GM12878 (cell line): ENCODE data around the gene TNRC6C.

Experiments used
- CHD1 ChIP-seq: IDR thresholded peaks from 2 replicates; pipeline ENCODE4 v1.6.1; 2012; ENCODE audit warnings: low read depth, low read length, improper control_type of control experiment
- CHD2 ChIP-seq: IDR thresholded peaks from 2 replicates; pipeline ENCODE4 v1.6.1; 2011; ENCODE audit warnings: low read depth, low read length, improper control_type of control experiment, borderline replicate concordance
- CREB1 ChIP-seq: IDR thresholded peaks from 2 replicates; pipeline ENCODE4 v1.6.1; 2012; ENCODE audit warnings: low read depth, mild to moderate bottlenecking, inconsistent platforms
- CTCF ChIP-seq, 3 experiments: IDR thresholded peaks in 2 of 3; conservative IDR thresholded peaks in 1 of 3; 2 replicates each; pipeline ENCODE4 v1.5.1; 2011; ENCODE audit warnings: low read depth in 3 of 3, low read length in 3 of 3, mild to moderate bottlenecking in 3 of 3, control low read depth in 2 of 3, moderate library complexity in 2 of 3, inconsistent platforms in 1 of 3, mixed read lengths in 1 of 3; ENCODE audit not compliant: control insufficient read depth in 2 of 3, insufficient read depth in 1 of 3; ENCODE audit errors: extremely low read depth in 1 of 3
- ESRRA ChIP-seq: IDR thresholded peaks from 2 replicates; pipeline ENCODE4 v1.6.1; 2012; ENCODE audit warnings: mild to moderate bottlenecking, low read length, improper control_type of control experiment
- NFYA ChIP-seq: IDR thresholded peaks from 2 replicates; pipeline ENCODE4 v1.6.1; 2011; ENCODE audit warnings: low read depth, mild to moderate bottlenecking, low read length, improper control_type of control experiment, borderline replicate concordance
- POLR2A ChIP-seq: IDR thresholded peaks from 2 replicates; pipeline ENCODE4 v1.6.1; 2011; ENCODE audit warnings: low read depth, mild to moderate bottlenecking, low read length
- SUZ12 ChIP-seq: fragments of 200-600 bp; sonication (generic); IDR thresholded peaks from one replicate; pipeline ENCODE4 v1.6.1; 2018; ENCODE audit warnings: antibody characterized with exemption, mild to moderate bottlenecking; ENCODE audit not compliant: unreplicated experiment

DNA sequence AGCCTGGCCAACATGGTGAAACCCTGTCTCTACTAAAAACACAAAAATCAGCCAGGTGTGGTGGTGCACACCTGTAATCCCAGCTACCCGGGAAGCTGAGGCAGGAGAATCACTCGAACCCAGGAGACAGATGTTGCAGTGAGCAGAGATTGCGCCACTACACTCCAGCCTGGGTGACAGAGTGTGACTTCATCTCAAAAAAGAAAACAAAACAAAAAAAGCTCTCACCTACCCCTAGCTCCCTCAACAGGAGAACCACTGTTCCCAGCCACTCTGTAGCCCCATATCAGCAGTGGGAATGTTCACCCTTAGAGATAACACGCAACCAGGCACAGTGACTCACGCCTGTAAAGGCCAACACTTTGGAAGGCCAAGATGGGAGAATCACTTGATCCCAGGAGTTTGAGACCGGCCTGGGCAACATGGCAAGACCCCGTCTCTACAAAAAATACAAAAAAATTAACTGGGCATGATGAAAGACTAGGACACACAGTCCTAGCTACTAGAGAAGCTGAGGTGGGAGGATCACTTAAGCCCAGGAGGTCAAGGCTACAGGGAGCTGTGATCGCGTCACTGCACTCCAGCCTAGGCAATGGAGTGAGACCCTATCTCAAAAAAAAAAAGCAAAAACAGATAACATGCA is 177.5 kb downstream of the TNRC6C start:
- TF ChIP-seq CTCF (IDR thresholded peaks at IDR 0.05 in 2 of 3, conservative IDR thresholded peaks at IDR 0.05 in 1 of 3; ENCODE audit: control insufficient read depth in 2 of 3, extremely low read depth in 1 of 3, insufficient read depth in 1 of 3, low read depth in 3 of 3, low read length in 3 of 3) (no peak), SUZ12 (no peak), CHD2 (no peak), CHD1 (no peak), ESRRA (no peak), NFYA (no peak), POLR2A (no peak), CREB1 (no peak)
